ENCODE results near the gene RNF144B.
"Not testable (repeated sequence)": the region's sequence is repeated elsewhere in the genome, so short reads cannot be mapped to it uniquely, and the experiment has no call there.

The RNF144B gene

DNA sequence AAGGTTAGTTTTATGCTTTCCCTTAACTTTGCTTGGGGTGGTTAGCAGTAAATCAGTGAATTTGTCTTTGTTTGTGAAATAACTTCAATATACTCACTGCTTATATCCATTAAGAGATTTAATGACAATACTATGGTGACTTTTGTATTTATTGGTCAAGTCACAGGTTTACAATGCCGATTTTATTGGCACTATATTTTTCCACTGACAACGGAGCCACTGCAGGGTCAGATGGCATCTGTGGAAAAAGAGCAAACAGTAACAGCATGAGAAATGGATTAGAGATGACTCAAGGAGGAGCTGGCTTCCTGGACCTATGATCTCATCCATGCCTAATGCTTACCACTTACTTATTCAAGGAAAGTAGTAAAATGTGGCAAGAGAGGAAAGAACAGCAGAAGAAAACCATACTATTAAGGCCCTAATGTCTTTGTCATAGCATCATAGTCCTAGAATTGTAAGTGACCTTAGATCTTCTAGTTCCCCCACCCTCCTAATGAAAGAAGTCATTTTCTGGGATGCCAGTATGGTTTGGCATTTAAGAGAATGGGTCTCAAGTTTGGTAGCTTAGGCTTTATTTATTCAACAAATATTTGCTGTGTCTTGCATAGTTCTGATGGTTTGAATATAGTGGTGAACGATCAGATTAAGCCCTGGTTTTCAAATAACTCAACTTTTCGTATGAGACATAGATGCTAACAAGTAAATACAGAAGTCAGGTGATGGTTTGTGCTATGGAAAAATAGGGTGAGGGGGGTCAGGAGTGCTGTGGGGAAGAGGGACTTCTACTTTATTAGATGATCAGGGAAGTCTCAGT lies 18.5 kb downstream of the RNF144B start:
- in situ Hi-C loops (cut with MboI; ENCODE audit: low sequenced_read_pairs), result no loop called here

- in situ Hi-C loops (cut with MboI; ENCODE audit: low sequenced_read_pairs), result no loop called here
These were observed 20.0 kb downstream of the RNF144B start for GRCh38 chr6:18406955-18407749.

GRCh38 chr6:18409602-18410001 lies 22.5 kb downstream of the RNF144B start:
- in situ Hi-C loops (cut with MboI; ENCODE audit: low sequenced_read_pairs), result not testable (repeated sequence)

DNA sequence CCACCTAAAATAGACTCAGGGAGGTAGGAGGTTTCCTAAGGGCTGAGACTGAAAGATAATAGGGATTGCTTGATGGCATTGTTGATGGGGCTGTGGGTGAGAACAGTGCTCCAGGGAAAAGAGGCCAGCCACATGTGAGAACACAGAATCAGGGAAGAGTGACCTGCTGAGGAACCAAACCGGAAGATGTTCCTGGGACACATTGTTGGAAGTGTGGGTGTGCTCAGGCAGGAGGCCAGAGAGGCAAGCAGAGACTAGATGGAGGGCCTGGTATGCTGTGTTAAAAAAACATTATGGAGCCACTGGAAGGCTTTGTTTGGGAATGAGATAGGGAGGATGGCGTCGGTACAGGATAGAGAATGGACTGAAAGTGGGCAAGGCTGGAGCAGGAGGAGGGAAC lies 23.3 kb downstream of the RNF144B start:
- in situ Hi-C loops (cut with MboI; ENCODE audit: low sequenced_read_pairs), result no loop called here

DNA sequence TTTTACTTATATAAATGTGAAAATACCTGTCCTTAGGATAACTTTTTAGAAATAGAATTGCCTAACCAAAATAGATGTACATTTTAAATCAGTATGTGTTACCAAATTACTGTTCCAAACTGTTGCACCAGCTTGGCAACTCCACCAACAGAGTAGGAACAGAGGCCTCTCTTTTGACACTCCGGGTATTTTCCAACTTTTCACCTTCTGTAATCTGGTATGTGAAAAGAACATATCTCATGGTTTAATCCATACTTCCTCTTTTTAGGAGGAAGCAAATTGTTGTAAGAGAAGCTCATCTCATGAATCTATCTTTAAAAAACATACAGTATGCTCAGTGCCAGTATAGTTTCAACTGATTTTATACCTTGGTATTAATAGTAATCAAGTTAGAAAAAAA lies 24.9 kb downstream of the RNF144B start:
- in situ Hi-C loops (cut with MboI; ENCODE audit: low sequenced_read_pairs), result no loop called here

DNA sequence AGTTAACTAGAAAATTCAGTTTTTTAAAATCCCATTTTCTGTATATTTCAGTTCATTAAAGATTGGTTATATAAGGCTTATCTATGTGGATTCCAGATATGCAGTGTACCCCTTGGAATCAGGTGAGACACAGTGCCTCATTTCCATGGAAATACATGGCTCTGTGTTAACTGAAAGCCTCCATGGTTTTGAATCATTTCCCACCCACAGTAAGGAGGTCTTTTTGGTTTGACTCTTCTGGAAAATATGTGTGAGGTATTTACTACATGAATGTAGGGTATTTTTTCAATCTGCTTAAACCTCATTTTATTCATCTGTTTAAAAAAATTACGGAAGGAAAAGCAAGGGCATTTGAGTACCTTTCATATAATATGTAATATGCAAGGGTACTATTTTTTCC lies 25.5 kb downstream of the RNF144B start:
- in situ Hi-C loops (cut with MboI; ENCODE audit: low sequenced_read_pairs), result no loop called here

DNA sequence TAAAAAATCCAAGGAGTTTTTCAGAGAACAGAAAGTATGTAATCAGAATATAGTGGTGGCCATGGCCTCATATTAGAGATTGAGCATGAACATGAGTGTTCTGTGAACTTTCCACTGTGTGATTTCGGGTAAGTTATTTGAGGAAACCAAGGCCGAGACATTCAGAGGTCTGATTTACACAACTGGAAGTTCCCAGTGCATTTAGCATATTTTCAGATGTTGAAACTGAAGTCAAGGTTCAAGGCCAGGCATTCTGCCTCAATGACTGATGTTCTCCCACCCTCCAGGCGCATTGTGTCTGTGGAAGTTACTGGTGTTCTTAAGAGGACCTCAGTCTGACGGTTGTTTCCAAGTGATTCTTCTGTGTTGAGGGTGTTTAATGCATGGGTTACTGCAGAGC lies 26.2 kb downstream of the RNF144B start:
- in situ Hi-C loops (cut with MboI; ENCODE audit: low sequenced_read_pairs), result no loop called here

- in situ Hi-C loops (cut with MboI; ENCODE audit: low sequenced_read_pairs), result no loop called here
These were observed 27.0 kb downstream of the RNF144B start for GRCh38 chr6:18414116-18414515.

DNA sequence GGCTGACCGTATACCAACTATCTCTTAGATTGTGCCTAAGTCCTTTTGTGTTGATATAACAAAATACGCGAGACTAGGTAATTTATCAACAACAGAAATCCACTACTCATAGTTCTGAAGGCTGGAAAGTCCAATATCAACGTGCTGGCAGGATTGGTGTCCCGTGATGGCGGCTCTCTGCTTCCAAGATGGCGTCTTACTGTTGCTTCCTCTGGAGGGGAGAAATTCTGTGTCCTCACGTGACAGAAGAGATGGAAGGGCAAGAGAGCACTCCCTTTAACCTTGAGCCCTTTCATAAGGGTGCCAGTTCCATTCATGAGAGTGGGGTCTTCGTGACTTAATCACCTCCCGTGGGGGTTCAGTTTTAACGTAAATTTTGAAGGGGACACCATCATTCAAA lies 28.1 kb downstream of the RNF144B start:
- in situ Hi-C loops (cut with MboI; ENCODE audit: low sequenced_read_pairs), result no loop called here

GRCh38 chr6:18415671-18416340 lies 28.7 kb downstream of the RNF144B start:
- in situ Hi-C loops (cut with MboI; ENCODE audit: low sequenced_read_pairs), result no loop called here

DNA sequence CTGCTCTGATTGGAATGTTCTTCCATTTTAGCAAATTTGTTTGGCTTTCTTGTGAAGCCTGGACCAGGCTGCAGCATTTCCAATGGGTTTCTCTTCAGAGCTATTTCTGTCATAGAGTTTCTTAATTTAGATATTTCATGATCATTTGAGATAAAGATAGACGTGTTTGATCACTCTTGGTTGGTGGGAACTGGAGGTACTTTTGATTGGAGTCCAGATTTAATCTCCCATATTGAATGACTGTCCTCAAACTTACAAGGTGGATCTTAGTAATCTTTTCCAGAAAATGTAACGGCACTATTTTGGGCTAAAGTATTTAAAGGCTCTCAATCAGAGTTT lies 29.2 kb downstream of the RNF144B start:
- in situ Hi-C loops (cut with MboI; ENCODE audit: low sequenced_read_pairs), result no loop called here

- in situ Hi-C loops (cut with MboI; ENCODE audit: low sequenced_read_pairs), result no loop called here
These were observed 33.2 kb downstream of the RNF144B start for GRCh38 chr6:18420328-18420727.

DNA sequence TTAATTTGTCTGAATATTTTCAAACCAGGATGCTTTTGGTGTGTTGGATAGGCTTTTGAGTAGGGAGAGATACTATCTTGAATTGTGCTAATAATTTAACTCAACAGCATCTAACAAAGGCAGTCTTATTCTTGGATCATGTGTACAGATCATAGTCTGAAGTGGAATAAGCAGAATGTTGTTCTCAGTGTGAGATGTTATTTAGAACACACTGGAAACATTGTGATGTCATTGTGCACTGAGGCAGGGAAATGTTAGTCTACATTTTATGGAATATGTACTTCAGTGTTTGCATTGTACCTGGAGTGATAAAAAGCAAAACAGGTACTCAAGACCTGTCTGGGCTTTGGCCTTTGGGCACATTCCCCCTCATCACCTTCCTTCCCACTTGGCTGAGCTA lies 35.0 kb downstream of the RNF144B start:
- in situ Hi-C loops (cut with MboI; ENCODE audit: low sequenced_read_pairs), result no loop called here

DNA sequence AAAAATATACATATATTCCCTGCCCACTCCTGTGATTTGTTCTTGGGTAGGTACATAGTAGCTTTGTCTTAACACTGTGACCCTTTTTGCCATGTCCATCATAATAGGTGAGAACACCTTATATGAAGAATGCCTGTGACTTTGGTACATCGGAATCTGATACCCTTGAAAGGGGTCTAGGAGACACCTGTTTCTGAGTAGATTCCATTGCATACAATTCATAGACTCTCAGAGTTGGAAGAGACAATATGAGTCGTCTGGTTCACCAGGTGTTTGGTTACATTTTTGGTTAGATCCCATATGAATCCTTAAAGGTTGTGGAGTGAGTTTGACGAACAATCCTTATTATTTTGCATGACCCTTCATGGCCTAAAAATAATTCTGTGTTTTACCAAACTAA lies 36.3 kb downstream of the RNF144B start:
- in situ Hi-C loops (cut with MboI; ENCODE audit: low sequenced_read_pairs), result no loop called here

DNA sequence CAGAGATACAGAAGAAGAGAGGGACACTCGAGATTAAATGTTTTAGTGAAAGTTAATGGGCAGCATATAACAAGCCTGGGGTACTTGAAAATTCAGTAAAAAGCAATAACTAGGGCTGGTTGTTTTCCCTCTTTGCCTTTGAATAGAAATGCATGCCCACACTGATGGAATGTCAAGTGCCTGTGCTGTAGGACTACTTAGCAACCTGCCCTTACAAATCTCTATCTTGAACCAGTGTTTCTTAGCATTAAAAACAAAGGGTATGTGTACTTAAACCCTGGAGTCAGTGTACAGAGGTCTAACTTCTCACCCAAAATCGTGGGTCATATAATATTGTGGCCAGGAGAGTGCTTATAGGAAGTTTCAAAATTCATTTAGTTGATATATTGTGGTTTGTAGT lies 37.1 kb downstream of the RNF144B start:
- in situ Hi-C loops (cut with MboI; ENCODE audit: low sequenced_read_pairs), result no loop called here

DNA sequence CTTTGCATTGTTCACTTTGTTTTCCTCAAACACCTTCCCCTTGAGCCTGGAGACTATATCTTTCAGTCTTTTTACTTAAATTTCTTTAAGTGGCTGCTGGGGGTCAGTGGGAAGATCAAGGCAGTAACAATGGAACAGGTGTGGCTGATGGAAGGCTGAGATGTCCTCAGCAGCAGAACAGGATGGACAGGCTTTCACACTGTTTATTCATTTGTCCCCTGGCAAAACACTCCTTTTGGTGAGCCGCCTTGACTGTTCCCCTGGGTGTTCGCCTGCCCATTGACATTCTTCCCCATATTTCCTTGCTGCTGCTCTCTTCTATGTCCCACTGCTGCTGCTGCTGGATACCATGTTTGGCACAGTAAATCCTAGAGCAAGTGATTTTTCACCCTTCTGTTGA lies 38.1 kb downstream of the RNF144B start:
- in situ Hi-C loops (cut with MboI; ENCODE audit: low sequenced_read_pairs), result no loop called here

DNA sequence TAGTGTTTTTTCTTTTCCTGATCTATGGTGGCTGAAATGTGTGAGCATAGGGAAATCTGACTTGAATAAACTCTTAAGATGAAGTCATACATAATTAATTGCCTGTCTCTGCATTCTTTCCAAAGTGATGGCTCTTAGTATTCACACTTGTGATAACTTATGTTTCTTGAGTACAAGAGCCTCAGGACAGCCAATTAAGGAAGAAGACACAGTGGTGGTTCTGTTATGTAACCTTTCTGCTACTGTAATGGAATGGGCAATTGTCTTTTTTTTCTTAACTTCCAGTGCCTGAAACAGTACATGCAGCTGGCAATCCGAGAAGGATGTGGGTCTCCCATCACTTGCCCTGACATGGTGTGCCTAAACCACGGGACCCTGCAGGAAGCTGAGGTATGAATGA lies 40.1 kb downstream of the RNF144B start:
- in situ Hi-C loops (cut with MboI; ENCODE audit: low sequenced_read_pairs), result no loop called here

GRCh38 chr6:18429655-18430297 lies 42.6 kb downstream of the RNF144B start:
- in situ Hi-C loops (cut with MboI; ENCODE audit: low sequenced_read_pairs), result no loop called here

DNA sequence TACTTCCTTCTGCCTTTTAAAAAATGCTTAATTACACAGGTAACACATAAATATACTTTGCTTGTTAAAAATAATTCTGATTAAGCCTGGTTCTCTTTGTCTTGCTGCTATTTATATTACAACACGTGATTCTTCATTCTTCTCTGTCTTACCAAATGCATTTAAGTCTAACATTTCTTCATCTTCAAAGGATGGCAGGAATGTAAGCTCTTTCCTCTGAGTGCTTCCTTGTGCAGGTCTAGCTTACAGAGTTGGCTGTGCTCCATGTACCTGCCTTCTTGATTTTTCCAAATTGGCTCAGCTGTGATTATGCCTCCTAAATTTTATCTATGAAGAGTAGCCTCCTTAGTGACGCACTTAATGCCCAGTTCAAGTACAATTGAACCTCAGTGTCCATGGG lies 44.4 kb downstream of the RNF144B start:
- in situ Hi-C loops (cut with MboI; ENCODE audit: low sequenced_read_pairs), result no loop called here

DNA sequence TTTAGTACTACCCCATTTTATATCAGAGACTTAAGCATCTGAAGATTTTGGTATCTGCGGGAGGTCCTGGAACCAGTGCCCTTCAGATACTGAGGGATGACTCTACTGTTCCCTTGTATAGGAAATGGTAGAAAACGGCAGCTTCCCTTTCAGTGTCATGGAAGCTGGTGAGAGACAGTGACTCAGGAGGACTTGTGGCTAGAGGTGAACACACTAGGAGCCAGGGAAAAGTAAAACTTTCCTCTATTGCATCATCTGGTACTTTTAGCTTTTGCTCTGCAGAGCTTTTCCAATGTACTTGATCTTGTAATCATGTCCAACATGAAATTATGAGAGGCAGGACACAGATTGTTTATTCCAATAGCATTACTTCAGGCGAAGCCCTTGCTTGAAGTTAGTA lies 45.0 kb downstream of the RNF144B start:
- in situ Hi-C loops (cut with MboI; ENCODE audit: low sequenced_read_pairs), result no loop called here

GRCh38 chr6:18432619-18433018 lies 45.5 kb downstream of the RNF144B start:
- in situ Hi-C loops (cut with MboI; ENCODE audit: low sequenced_read_pairs), result no loop called here

Data from hTERT RPE-1 (cell line).